H7 (cell line): ENCODE measurements around the gene PHRF1. TPM values are rescaled to one million over a fixed set of nuclear protein-coding genes. Genes with fewer than 3 reads are reported as not detected.

Source experiments
- DNase-seq: peaks from one replicate; pipeline ENCODE4 v3.0.0; 2012
- H3K27me3 ChIP-seq: 2 replicates; pipeline ENCODE4 v1.6.0; 2011; ENCODE audit warnings: mild to moderate bottlenecking, low read length; ENCODE audit not compliant: control insufficient read depth, insufficient read depth
- H3K36me3 ChIP-seq: replicated peaks from 2 replicates; pipeline ENCODE4 v1.5.1; 2011; ENCODE audit warnings: low read length; ENCODE audit not compliant: control insufficient read depth, insufficient read depth
- H3K4me3 ChIP-seq: 2 replicates; pipeline ENCODE4 v1.5.1; 2011; ENCODE audit warnings: low read depth, mild to moderate bottlenecking, control low read depth, low read length, moderate library complexity; ENCODE audit not compliant: insufficient read depth
- total RNA-seq: library from RNA; depleted of rRNA; stranded (reverse); fragments of >200 nt; shearing (Covaris generic); gene quantifications from 2 replicates; pipeline ENCODE4 v1.2.3, GENCODE V29; 2014

Gene PHRF1
- total RNA-seq, 1 experiment from 2014 or later = 42.1 TPM

DNA sequence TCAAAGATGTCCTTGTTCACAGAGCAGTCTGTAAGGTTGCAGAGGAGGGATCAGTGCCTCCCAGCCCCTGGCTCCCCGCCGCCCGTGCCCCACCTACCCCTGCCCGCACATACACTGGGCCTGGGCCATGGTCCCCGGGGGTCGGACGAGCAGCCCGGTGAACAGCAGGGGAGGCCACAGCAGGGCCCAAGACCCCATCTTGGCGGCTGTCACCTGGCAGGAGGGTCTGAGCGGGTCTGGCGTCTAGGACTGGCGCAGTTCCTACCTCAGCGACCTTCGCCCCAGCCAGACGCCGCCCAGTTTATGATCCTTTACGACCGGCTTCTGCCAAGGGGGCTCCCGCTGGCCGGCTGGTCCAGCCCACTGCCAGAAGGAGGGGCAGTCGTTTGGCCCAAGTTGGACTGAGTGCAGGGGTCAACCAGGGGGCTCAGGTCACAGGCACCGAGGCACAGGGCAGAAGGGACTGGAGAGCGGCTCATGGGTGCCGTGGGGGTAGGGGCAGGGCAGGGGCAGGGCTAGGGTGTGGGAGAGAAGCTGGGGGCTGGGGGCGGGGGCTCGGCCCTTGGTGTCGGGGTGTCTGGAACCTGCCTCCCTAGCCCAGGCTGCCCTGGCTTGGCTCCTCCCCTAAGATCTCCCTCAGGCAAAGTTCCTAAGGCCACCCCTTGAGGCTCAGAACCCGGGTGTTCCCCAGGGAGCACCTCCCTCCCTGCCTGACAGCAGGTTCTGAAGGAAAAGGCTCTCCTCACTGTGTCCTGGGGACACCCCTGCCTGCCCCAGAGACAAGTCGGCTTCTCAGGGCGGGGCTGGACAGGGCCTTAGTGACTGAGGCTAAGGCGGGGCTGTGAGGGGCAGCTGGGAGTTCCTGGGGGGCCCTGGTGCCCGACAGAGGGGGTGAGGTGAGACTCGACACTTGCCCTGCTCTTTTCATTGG, 48.7 kb downstream of the PHRF1 start, which contains the start of gene CDHR5:
Gene CDHR5, minus strand, starts transcription at position 251 of the 931 bp plus-strand sequence. Its CDS starts 53 bp downstream, at position 198.
- no peak for DNase-seq
- Histone ChIP-seq H3K27me3 (no peaks in the 10 kb centered on the region; the same call in 1 of the 2 replicates), H3K4me3 (no peak within 1 kb of the TSS), H3K36me3 (no peaks in the 10 kb centered on the region)

DNA sequence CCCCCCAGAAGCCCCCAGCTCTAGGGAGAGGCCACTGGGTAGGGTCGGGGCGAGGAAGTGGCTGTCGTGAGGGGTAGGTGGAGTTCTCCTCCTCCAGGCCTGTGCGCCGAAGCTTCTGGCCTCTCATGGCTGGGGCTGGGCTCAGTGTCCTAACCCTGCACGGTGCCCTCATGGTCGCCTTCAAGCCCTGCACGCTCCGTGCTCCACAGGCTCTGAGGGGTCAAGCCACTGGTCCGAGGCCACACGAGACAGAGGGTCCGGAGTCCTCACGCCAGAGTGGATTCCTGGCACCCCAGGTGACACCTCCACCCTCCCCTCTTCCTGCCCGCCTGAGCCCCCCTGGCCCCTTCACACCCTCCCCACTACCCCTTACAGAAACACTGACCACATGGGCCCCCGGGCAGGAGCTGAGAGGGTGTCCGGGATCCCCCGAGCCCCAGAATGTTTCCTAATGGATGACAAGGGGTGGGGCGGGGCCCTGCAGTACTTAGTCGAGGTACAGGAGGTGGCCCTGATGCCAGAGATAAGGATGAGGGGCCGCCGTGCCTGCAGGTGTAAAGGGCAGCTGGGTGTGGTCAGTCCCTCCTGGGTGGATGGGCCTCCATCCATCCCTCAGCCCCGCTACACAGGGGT, 49.5 kb downstream of the PHRF1 start:
- no peaks in the 10 kb centered on the region for H3K36me3 ChIP-seq
- H3K27me3 ChIP-seq = no peaks in the 10 kb centered on the region; the same call in 1 of the 2 replicates
- no peak overlapping the region for H3K4me3 ChIP-seq
- no peak for DNase-seq

DNA sequence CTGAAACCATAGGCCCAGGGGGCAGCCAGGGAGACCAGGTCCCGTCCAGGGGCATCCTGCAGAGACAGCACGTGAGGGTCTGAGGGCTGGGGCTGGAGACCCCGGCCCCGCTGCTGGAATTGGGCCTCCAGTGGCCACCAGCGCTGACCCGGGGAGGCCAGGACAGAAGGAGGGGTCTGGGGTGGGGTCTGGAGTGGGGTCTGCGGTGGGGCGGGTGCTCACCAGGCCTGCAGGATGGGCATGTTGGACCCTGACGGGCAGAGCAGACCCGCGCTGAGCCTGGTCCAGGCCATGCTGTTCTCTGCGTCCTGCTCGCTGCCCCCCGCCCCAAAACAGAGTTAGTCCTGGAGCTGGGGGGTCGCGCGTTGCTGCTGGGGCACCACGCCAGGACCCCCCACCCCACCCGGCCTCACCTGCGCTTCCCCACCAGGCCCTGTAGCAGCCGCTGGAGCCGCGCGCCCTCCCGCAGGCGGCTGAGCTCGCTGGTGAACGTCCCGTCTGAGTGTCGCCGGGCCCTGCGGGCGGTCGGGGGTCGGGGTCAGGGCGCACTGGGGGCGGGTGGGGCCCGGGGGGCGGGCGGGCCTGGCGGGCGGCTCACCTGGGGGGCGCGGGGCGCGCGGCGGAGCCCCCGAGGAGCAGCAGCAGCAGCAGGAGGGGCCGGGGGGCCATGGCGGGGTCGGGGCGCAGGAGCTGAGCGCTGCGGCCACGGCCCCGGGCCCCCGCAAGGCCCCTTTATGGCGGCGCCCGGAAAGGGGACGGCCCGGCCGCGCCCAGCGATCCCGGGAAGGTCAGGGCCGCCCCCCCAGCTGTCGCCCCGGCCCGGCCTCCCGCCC, 50.4 kb downstream of the PHRF1 start, which contains the start of gene SCT:
Gene SCT, minus strand, starts transcription at position 707 of the 833 bp plus-strand sequence. Its CDS starts 38 bp downstream, at position 669.
- no peak within 1 kb of the TSS; the same call in 1 of the 2 replicates for H3K4me3 ChIP-seq
- peak; percentile 92 for DNase-seq
- no peaks in the 10 kb centered on the region; the same call in 1 of the 2 replicates for H3K27me3 ChIP-seq
- no peaks in the 10 kb centered on the region for H3K36me3 ChIP-seq

DNA sequence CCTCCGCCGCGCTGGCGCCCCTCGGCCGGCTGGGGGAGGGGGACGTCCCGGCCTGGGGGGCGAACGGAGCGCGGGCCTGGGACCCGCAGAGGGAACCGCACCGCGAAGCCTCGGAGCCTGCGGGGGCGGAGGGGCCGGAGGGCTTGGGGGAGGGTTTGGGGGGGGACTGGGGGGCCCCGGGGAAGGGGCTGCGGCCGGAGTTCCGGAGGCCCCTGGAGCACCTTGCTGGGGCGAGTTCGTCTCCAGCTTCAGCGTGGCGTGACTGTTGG, 51.0 kb downstream of the PHRF1 start:
- no peak overlapping the region for H3K4me3 ChIP-seq
- no peak for DNase-seq

DNA sequence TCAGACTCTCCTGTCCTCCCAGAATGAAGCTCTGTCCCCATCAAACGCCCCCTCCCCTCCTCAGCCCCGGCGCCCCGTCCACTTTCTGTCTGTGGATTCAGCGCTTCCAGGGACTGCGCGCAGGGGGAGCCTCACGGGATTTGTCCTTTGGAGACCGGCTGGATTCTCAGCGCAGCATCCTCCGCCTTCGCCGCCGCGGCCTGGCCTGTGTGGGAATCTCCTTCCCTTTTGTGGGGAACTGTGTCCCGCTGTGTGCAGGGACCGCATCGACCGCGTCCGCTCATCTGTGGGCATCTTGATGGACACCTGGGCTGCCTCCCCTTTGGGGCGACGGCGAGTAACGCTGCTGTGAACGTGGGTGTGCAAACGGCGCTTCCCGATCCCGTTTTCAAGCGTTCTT, 51.8 kb downstream of the PHRF1 start:
- Histone ChIP-seq H3K4me3 (no peak overlapping the region), H3K36me3 (no peaks in the 10 kb centered on the region), H3K27me3 (no peaks in the 10 kb centered on the region; the same call in 1 of the 2 replicates)
- DNase-seq = no peak

More for the DNA sequence above, 51.0 kb downstream of the PHRF1 start:
- Histone ChIP-seq H3K36me3 (no peaks in the 10 kb centered on the region), H3K27me3 (no peaks in the 10 kb centered on the region; the same call in 1 of the 2 replicates)

DNA sequence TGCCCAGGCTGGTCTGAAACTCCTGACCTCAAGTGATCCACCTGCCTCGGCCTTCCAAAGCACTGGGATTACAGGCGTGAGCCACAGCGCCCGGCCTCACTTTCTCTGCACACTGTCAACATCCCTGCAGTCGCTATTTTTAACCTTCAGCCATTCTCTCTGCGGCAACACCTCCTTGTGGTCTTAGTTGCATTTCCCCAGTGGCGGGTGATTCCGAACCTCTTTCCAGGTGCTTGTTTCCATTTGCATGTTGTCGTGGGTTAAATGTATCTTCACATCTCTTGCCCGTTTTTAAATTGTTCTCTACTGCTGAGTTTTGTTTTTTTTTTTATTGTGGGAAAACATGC, 52.9 kb downstream of the PHRF1 start:
- no peaks in the 10 kb centered on the region; the same call in 1 of the 2 replicates for H3K27me3 ChIP-seq
- DNase-seq = no peak
- no peak overlapping the region for H3K4me3 ChIP-seq
- H3K36me3 ChIP-seq = no peaks in the 10 kb centered on the region

DNA sequence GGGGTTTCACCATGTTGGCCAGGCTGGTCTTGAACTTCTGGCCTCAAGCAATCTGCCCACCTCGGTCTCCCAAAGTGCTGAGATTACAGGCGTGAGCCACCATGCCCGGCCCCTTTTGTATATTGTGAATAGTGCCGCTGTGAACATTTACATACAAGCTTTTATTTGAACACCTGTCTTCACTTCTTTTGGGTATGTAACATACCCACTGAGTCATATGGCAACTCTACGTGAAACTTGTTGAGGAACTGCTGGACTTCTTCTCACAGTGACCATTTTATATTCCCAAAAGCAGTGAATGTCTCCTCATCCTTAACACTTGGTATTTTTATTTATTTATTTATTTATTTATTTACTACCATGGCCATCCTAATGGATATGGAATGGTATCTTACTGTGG, 54.6 kb downstream of the PHRF1 start:
- DNase-seq = no peak
- no peak overlapping the region for H3K4me3 ChIP-seq
- no peaks in the 10 kb centered on the region; the same call in 1 of the 2 replicates for H3K27me3 ChIP-seq
- H3K36me3 ChIP-seq = no peaks in the 10 kb centered on the region

GRCh38 chr11:635945-636510, 59.8 kb downstream of the PHRF1 start:
- H3K36me3 ChIP-seq = no peaks in the 10 kb centered on the region
- no peak overlapping the region; the same call in 1 of the 2 replicates for H3K4me3 ChIP-seq
- peaks cover 33% of the 10 kb centered on the region for H3K27me3 ChIP-seq
- DNase-seq = peak; percentile 52

GRCh38 chr11:636511-637332, 60.5 kb downstream of the PHRF1 start, which contains the start of gene DRD4:
TSS of gene DRD4 (plus strand) at chr11:637269. CDS start at chr11:637305, 36 bp downstream.
- Histone ChIP-seq H3K27me3 (peaks cover 33% of the 10 kb centered on the region), H3K4me3 (peak within 1 kb of the TSS; percentile 39), H3K36me3 (no peaks in the 10 kb centered on the region)
- peak; percentile 94 for DNase-seq

DNA sequence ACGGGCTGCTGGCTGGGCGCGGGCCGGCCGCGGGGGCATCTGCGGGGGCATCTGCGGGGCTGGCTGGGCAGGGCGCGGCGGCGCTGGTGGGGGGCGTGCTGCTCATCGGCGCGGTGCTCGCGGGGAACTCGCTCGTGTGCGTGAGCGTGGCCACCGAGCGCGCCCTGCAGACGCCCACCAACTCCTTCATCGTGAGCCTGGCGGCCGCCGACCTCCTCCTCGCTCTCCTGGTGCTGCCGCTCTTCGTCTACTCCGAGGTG, 61.0 kb downstream of the PHRF1 start:
- Histone ChIP-seq H3K27me3 (peaks cover 33% of the 10 kb centered on the region), H3K36me3 (no peaks in the 10 kb centered on the region), H3K4me3 (peak overlapping the region; percentile 39)
- DNase-seq = no peak

- Histone ChIP-seq H3K36me3 (no peaks in the 10 kb centered on the region), H3K4me3 (peak overlapping the region; percentile 39), H3K27me3 (peaks cover 33% of the 10 kb centered on the region)
- DNase-seq = peak; percentile 79
Observed at GRCh38 chr11:637593-638521, 61.6 kb downstream of the PHRF1 start.

GRCh38 chr11:638631-639331, 62.5 kb downstream of the PHRF1 start:
- peaks cover 33% of the 10 kb centered on the region for H3K27me3 ChIP-seq
- peak; percentile 93 for DNase-seq
- H3K4me3 ChIP-seq = peak overlapping the region; percentile 20; the same call in 1 of the 2 replicates
- H3K36me3 ChIP-seq = no peaks in the 10 kb centered on the region
